Thyroid gland (tissue), 4 donors: ENCODE measurements around the gene PTPRN2.

ENCODE experiments used
- POLR2A ChIP-seq, 2 donors: fragments of 450-650 bp; IDR thresholded peaks; one replicate each; pipeline ENCODE4 v1.6.1; 2017; ENCODE audit warnings: antibody characterized with exemption in 2 of 2, mild to moderate bottlenecking in 2 of 2, moderate library complexity in 1 of 2
- TF ChIP-seq, protein P1 (sequence below), 6 experiments: fragments of 200-600 bp in 3 of 6; fragments of 450-650 bp in 3 of 6; sonication (generic) in 3 of 6; IDR thresholded peaks; one replicate each; pipeline ENCODE4 v1.5.1; 2016 to 2019; ENCODE audit warnings: antibody characterized with exemption in 6 of 6, mild to moderate bottlenecking in 2 of 6, inconsistent platforms in 1 of 6, moderate library complexity in 1 of 6

DNA sequence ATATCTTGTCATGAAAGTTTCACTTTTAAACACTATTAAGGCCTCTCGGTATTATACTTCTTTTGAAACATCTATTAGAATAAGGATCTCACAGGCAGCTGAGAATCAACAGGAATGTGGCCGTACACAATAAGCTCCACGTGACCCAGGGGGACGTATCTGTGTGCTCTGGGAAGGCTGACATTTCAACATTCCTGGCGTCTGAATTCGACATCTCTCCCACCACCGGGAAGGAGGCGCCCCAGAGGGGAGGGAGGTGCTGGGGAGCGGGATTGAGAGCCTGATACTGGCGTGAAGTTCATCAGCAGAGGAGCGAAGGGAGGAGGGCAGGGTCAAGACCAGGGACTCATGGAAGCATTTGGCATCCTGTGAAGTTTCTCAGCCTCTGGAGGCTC lies 849.6 kb downstream of the PTPRN2 start:
- no peak for TF ChIP-seq POLR2A (IDR thresholded peaks at IDR 0.05)
- TF ChIP-seq, protein P1, sequence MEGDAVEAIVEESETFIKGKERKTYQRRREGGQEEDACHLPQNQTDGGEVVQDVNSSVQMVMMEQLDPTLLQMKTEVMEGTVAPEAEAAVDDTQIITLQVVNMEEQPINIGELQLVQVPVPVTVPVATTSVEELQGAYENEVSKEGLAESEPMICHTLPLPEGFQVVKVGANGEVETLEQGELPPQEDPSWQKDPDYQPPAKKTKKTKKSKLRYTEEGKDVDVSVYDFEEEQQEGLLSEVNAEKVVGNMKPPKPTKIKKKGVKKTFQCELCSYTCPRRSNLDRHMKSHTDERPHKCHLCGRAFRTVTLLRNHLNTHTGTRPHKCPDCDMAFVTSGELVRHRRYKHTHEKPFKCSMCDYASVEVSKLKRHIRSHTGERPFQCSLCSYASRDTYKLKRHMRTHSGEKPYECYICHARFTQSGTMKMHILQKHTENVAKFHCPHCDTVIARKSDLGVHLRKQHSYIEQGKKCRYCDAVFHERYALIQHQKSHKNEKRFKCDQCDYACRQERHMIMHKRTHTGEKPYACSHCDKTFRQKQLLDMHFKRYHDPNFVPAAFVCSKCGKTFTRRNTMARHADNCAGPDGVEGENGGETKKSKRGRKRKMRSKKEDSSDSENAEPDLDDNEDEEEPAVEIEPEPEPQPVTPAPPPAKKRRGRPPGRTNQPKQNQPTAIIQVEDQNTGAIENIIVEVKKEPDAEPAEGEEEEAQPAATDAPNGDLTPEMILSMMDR (IDR thresholded peaks at IDR 0.05) = no peak
